ENCODE results near the gene TMPRSS4.

Gene TMPRSS4

GRCh38 chr11:118152552-118153471 lies 75.9 kb downstream of the TMPRSS4 start, which contains the start of gene SCN4B:
Gene SCN4B, minus strand, starts transcription at chr11:118152823. Its CDS starts 150 bp downstream, at chr11:118152673.
- H3K9me3 ChIP-seq (ENCODE audit: control insufficient read depth, low read length) = no peaks in the 10 kb centered on the region
- peaks cover 40% of the 10 kb centered on the region for H3K27me3 ChIP-seq (replicated peaks; ENCODE audit: control insufficient read depth, insufficient read depth, low read length, poor library complexity, severe bottlenecking)
- no peak for DNase-seq
- H3K27ac ChIP-seq (ENCODE audit: insufficient read depth, low read length, poor library complexity, severe bottlenecking) = no peak within 1 kb of the TSS
- peaks cover 16% of the 10 kb centered on the region for H3K4me1 ChIP-seq (ENCODE audit: control insufficient read depth, insufficient read depth, low read length, poor library complexity, severe bottlenecking)
- peak within 1 kb of the TSS; percentile 55 for H3K4me3 ChIP-seq (ENCODE audit: insufficient read depth, low read depth, low read length, poor library complexity, severe bottlenecking)
- H3K36me3 ChIP-seq (ENCODE audit: control insufficient read depth, insufficient read depth, low read length) = no peaks in the 10 kb centered on the region

- Histone ChIP-seq H3K4me3 (ENCODE audit: insufficient read depth, low read depth, low read length, poor library complexity, severe bottlenecking) (no peak overlapping the region), H3K36me3 (ENCODE audit: control insufficient read depth, insufficient read depth, low read length) (no peaks in the 10 kb centered on the region), H3K4me1 (ENCODE audit: control insufficient read depth, insufficient read depth, low read length, poor library complexity, severe bottlenecking) (peaks cover 16% of the 10 kb centered on the region), H3K27ac (ENCODE audit: insufficient read depth, low read length, poor library complexity, severe bottlenecking) (no peak overlapping the region), H3K9me3 (ENCODE audit: control insufficient read depth, low read length) (no peaks in the 10 kb centered on the region), H3K27me3 (replicated peaks; ENCODE audit: control insufficient read depth, insufficient read depth, low read length, poor library complexity, severe bottlenecking) (peaks cover 40% of the 10 kb centered on the region)
- no peak for DNase-seq
Measured at GRCh38 chr11:118153516-118153915, 76.6 kb downstream of the TMPRSS4 start.

- H3K27me3 ChIP-seq (replicated peaks; ENCODE audit: control insufficient read depth, insufficient read depth, low read length, poor library complexity, severe bottlenecking) = peaks cover 40% of the 10 kb centered on the region
- no peaks in the 10 kb centered on the region for H3K9me3 ChIP-seq (ENCODE audit: control insufficient read depth, low read length)
- H3K4me3 ChIP-seq (ENCODE audit: insufficient read depth, low read depth, low read length, poor library complexity, severe bottlenecking) = no peak overlapping the region
- H3K4me1 ChIP-seq (ENCODE audit: control insufficient read depth, insufficient read depth, low read length, poor library complexity, severe bottlenecking) = peaks cover 16% of the 10 kb centered on the region
- DNase-seq = no peak
- H3K36me3 ChIP-seq (ENCODE audit: control insufficient read depth, insufficient read depth, low read length) = no peaks in the 10 kb centered on the region
- H3K27ac ChIP-seq (ENCODE audit: insufficient read depth, low read length, poor library complexity, severe bottlenecking) = no peak overlapping the region
Measured at GRCh38 chr11:118153976-118154375, 77.1 kb downstream of the TMPRSS4 start.

GRCh38 chr11:118154641-118155040 lies 77.8 kb downstream of the TMPRSS4 start:
- Histone ChIP-seq H3K4me1 (ENCODE audit: control insufficient read depth, insufficient read depth, low read length, poor library complexity, severe bottlenecking) (peaks cover 16% of the 10 kb centered on the region), H3K36me3 (ENCODE audit: control insufficient read depth, insufficient read depth, low read length) (no peaks in the 10 kb centered on the region), H3K27me3 (replicated peaks; ENCODE audit: control insufficient read depth, insufficient read depth, low read length, poor library complexity, severe bottlenecking) (peaks cover 40% of the 10 kb centered on the region)

GRCh38 chr11:118155776-118156530 lies 79.1 kb downstream of the TMPRSS4 start:
- H3K27me3 ChIP-seq (replicated peaks; ENCODE audit: control insufficient read depth, insufficient read depth, low read length, poor library complexity, severe bottlenecking) = peaks cover 40% of the 10 kb centered on the region
- no peak overlapping the region for H3K4me3 ChIP-seq (ENCODE audit: insufficient read depth, low read depth, low read length, poor library complexity, severe bottlenecking)
- H3K9me3 ChIP-seq (ENCODE audit: control insufficient read depth, low read length) = no peaks in the 10 kb centered on the region
- no peak overlapping the region for H3K27ac ChIP-seq (ENCODE audit: insufficient read depth, low read length, poor library complexity, severe bottlenecking)
- no peak for DNase-seq
- peaks cover 16% of the 10 kb centered on the region for H3K4me1 ChIP-seq (ENCODE audit: control insufficient read depth, insufficient read depth, low read length, poor library complexity, severe bottlenecking)
- H3K36me3 ChIP-seq (ENCODE audit: control insufficient read depth, insufficient read depth, low read length) = no peaks in the 10 kb centered on the region

More at GRCh38 chr11:118154641-118155040, 77.8 kb downstream of the TMPRSS4 start:
- Histone ChIP-seq H3K4me3 (ENCODE audit: insufficient read depth, low read depth, low read length, poor library complexity, severe bottlenecking) (no peak overlapping the region), H3K27ac (ENCODE audit: insufficient read depth, low read length, poor library complexity, severe bottlenecking) (no peak overlapping the region), H3K9me3 (ENCODE audit: control insufficient read depth, low read length) (no peaks in the 10 kb centered on the region)
- DNase-seq = no peak

DNA sequence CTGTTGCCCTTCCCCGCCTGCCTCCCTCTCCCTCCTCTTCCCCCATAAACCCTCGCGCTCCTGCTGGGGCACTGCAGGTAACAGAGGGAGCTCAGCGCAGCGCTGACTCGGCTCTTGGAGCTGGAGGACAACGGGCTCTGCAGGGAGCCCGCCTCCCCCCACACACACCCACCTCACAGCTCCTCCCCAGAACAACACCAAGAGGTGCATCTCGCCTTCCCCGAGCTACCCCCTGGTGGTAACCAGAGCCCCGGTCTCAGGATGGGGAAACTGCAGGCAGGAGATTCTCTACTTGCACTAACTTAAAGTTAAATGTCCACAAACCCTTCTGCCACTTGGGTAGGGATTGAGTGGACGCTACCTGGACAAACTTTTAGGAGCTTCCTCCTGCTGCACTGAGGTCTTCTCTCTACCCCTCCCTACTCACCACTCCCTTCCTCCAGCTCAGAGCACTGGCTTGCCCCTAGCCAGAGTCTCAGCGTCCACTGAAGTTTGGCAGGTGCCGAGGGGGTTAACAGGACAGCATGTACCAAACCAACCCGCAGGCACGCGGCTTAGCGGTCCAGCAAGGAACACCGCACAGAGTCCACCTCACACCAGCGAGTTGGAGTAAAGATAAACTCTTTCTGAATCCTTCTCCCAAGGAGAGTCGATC lies 79.8 kb downstream of the TMPRSS4 start:
- DNase-seq = no peak
- no peak overlapping the region for H3K27ac ChIP-seq (ENCODE audit: insufficient read depth, low read length, poor library complexity, severe bottlenecking)
- no peaks in the 10 kb centered on the region for H3K36me3 ChIP-seq (ENCODE audit: control insufficient read depth, insufficient read depth, low read length)
- peaks cover 38% of the 10 kb centered on the region for H3K27me3 ChIP-seq (replicated peaks; ENCODE audit: control insufficient read depth, insufficient read depth, low read length, poor library complexity, severe bottlenecking)
- no peak overlapping the region for H3K4me3 ChIP-seq (ENCODE audit: insufficient read depth, low read depth, low read length, poor library complexity, severe bottlenecking)
- no peaks in the 10 kb centered on the region for H3K9me3 ChIP-seq (ENCODE audit: control insufficient read depth, low read length)
- H3K4me1 ChIP-seq (ENCODE audit: control insufficient read depth, insufficient read depth, low read length, poor library complexity, severe bottlenecking) = peaks cover 16% of the 10 kb centered on the region

- no peaks in the 10 kb centered on the region for H3K36me3 ChIP-seq (ENCODE audit: control insufficient read depth, insufficient read depth, low read length)
- no peaks in the 10 kb centered on the region for H3K9me3 ChIP-seq (ENCODE audit: control insufficient read depth, low read length)
- peaks cover 15% of the 10 kb centered on the region for H3K4me1 ChIP-seq (ENCODE audit: control insufficient read depth, insufficient read depth, low read length, poor library complexity, severe bottlenecking)
- no peak for DNase-seq
- H3K27ac ChIP-seq (ENCODE audit: insufficient read depth, low read length, poor library complexity, severe bottlenecking) = no peak overlapping the region
- peaks cover 31% of the 10 kb centered on the region for H3K27me3 ChIP-seq (replicated peaks; ENCODE audit: control insufficient read depth, insufficient read depth, low read length, poor library complexity, severe bottlenecking)
- no peak overlapping the region for H3K4me3 ChIP-seq (ENCODE audit: insufficient read depth, low read depth, low read length, poor library complexity, severe bottlenecking)
Measured at GRCh38 chr11:118157186-118157895, 80.5 kb downstream of the TMPRSS4 start.

DNA sequence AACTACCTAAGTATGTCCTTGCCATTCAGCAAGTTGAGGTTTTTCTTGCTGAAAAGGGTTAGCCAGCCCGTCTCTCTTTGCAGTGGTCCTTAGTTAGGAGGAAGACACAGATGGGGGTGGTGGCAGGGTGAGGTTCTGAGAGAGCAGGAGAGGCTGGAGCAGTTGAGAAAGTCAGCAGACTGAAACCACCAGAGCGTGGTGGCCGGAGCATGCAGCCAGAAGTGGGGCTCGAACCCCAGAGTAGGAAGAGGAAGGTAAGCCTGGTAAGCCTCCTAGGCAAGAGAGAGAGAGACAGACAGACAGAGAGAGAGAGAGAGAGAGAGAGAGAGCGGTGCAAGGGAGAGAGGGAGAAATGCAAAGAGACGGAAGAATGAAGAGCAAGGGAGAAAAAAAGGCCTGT lies 84.9 kb downstream of the TMPRSS4 start:
- Histone ChIP-seq H3K9me3 (ENCODE audit: control insufficient read depth, low read length) (no peaks in the 10 kb centered on the region), H3K36me3 (ENCODE audit: control insufficient read depth, insufficient read depth, low read length) (no peaks in the 10 kb centered on the region), H3K4me3 (ENCODE audit: insufficient read depth, low read depth, low read length, poor library complexity, severe bottlenecking) (no peak overlapping the region), H3K4me1 (ENCODE audit: control insufficient read depth, insufficient read depth, low read length, poor library complexity, severe bottlenecking) (no peaks in the 10 kb centered on the region), H3K27ac (ENCODE audit: insufficient read depth, low read length, poor library complexity, severe bottlenecking) (no peak overlapping the region), H3K27me3 (replicated peaks; ENCODE audit: control insufficient read depth, insufficient read depth, low read length, poor library complexity, severe bottlenecking) (peaks cover 4% of the 10 kb centered on the region)
- no peak for DNase-seq

GRCh38 chr11:118162846-118163245 lies 86.0 kb downstream of the TMPRSS4 start:
- Histone ChIP-seq H3K27me3 (replicated peaks; ENCODE audit: control insufficient read depth, insufficient read depth, low read length, poor library complexity, severe bottlenecking) (no peaks in the 10 kb centered on the region), H3K4me3 (ENCODE audit: insufficient read depth, low read depth, low read length, poor library complexity, severe bottlenecking) (no peak overlapping the region), H3K4me1 (ENCODE audit: control insufficient read depth, insufficient read depth, low read length, poor library complexity, severe bottlenecking) (no peaks in the 10 kb centered on the region), H3K27ac (ENCODE audit: insufficient read depth, low read length, poor library complexity, severe bottlenecking) (no peak overlapping the region), H3K36me3 (ENCODE audit: control insufficient read depth, insufficient read depth, low read length) (no peaks in the 10 kb centered on the region), H3K9me3 (ENCODE audit: control insufficient read depth, low read length) (no peaks in the 10 kb centered on the region)
- DNase-seq = no peak
